Measurements from ENCODE around the gene TMEFF1.

The TMEFF1 gene

DNA sequence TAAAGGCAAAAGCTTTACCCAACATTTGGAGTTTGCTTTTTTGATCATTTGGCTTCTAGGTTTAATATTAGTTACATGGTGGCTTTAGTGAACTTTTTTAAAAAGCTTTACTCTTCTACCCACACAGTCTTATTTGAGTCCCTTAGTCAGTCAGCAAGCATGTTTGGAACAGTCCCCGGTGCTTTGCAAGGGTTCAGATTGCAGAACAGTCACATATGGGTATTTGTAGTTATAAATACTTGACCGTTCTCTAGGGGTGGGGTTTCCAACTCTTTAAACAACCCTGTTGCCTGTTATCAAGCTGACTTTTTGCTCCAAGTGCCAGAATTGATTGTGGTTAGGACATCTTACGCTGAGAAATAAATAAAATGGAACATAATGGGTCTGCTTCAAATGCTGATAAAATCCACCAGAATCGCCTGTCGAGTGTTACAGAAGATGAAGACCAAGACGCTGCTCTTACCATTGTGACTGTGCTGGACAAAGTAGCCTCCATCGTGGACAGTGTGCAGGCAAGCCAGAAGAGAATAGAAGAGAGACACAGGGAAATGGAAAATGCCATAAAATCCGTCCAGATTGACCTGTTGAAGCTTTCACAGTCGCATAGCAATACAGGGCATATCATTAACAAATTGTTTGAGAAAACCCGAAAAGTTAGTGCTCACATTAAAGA, 105.0 kb downstream of the TMEFF1 start, which contains the start of gene CAVIN4:
Gene CAVIN4, plus strand, starts transcription at position 304 of the 673 bp plus-strand sequence. Its CDS starts 65 bp downstream, at position 369.
- no peak for DNase-seq (ENCODE audit: low read depth)

DNA sequence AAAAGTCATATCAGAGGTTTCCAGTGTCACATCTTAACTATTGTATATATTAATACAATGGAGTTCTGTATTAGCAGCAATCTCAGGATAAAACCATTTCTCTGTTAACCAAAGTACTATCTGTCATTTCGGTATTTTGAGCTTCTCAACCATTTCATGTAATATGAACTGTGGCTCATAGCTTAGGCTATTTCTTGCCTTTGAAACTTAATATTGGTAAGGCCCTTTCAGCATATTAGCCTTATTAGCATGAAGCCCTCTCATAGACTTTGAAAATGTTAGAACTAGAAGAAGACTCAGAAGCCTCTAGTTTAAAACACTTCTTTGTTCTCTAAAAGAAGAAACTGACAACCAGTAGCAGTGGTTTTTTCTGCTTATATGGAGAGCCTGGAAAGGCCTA, 105.7 kb downstream of the TMEFF1 start:
- DNase-seq (ENCODE audit: low read depth), result no peak

DNA sequence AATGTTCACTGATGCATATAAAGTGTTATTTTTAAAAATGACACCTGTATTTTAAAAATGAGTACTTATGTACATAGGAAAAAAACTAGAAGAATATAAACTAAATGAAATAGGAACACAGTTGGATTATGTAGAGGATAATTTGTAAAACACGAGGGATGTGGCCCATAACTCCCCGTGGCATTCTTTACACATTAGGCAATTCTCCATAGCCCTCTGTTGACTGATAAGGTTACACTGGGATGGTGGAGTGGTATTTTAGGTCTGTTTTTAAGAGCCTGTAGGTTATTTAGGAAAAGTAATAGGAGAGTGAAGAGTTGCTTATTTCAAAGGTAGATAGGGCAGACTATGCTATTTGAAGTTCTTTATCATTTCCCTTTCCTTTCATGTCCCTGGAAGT, 106.7 kb downstream of the TMEFF1 start:
- no peak for DNase-seq (ENCODE audit: low read depth)

DNA sequence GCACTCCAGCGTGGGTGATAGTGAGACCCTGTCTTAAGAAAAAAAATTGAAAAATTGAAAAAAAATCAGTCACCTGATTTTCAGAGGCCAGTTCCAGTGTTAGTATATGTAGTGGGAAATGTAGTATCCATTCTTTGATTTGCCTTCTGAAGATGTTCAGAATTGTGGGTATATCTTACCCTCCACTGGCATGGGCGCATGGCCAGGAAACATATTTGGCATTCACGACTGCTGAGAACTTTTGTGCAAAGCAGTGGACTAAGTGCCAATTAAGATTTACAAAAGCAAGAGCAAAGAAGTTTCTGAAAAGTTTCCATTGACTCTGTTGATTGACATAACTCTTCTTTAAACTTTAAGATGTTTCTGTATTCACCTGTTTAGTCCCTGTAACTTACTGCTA, 107.3 kb downstream of the TMEFF1 start:
- DNase-seq (ENCODE audit: low read depth), result no peak

DNA sequence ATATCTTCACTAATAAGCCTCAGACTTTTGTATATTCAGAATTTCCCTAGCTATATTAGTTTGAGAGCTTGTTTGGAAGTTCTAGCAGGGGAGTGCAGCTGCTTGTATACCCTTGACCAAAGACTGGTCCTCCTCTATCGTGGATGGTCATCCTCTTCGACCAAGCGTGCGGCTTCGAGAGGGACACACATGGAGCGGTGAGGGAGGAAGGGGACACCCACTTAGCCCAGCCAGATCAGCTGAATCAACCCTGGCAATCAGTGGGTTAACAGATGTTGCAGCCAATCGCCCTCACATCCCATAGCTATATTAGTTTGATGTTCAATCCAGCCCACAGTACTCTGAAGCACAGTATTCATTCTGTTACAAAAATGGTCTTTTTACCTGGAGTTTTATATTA, 108.1 kb downstream of the TMEFF1 start:
- DNase-seq (ENCODE audit: low read depth), result no peak

DNA sequence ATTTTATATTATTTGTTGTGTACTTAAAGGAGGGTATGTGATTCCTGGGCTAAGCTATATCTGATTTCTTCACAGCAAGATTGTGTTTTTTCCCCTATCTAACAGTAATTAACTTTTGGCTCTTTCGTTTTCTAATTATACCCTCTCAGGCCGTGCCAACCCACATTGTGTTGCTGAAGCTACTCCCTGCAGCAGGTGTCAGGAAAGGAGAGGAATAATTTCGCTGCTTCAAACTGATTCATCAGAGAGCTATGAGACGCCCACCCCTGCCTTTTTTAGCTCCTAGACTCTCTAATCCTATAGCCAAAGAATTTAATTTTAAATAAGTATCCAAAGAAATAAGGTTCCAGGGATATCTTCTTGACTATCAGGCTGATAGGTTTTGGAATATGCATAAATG, 108.7 kb downstream of the TMEFF1 start:
- no peak for DNase-seq (ENCODE audit: low read depth)

DNA sequence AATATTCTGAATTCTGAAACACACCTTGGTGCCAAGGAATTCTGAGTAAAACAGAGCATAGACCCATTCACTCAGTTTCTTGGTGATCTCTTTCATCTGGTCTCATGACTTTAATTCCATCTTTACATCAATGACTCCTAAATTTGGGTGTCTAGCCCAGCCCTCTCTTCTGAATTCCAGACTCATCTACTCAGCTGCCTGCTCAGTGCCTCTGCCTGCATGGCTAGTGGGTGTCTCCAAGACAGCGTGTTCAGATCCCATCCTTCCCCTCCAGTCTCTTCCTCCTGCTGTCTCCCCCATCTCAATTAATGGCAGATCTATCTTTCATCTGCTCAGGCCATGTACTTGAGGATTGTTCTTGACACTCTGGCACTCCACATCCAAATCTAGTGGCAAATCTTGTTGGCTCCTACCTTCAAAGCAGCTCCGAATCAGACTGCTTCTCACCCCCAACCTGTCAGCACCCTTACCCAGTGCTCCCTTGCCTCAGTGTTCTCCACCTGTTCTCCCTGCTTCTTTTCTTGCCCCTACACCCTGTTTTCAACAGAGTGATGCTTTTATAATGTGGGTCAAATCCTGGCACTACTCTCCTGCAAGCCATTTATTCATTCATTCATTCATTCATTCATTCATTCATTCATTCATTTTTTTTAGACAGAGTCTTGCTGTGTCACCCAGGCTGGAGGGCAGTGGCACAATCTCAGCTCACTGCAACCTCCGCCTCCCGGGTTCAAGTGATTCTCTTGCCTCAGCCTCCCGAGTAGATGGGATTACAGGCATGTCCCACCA, 110.3 kb downstream of the TMEFF1 start:
- no peak for DNase-seq (ENCODE audit: low read depth)

DNA sequence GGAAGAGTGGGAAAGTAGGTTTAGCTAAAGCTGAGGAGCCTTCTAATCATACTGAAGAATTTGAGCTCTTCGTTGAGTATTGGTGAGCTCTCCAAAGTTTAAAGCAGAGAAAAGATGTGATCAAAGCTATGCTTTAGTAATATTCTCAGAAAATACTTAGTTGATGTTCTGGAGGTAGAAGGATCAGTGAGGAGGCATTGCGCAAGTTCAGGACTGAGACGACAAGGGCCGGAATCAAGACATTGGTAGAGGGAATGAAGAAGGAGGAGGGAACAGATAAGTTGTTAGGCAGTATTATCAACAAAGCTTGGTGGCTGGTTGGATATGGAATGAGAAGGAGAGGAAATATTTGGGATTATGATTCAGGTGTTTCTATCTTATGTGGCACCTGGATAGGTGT, 112.0 kb downstream of the TMEFF1 start:
- DNase-seq (ENCODE audit: low read depth), result no peak

DNA sequence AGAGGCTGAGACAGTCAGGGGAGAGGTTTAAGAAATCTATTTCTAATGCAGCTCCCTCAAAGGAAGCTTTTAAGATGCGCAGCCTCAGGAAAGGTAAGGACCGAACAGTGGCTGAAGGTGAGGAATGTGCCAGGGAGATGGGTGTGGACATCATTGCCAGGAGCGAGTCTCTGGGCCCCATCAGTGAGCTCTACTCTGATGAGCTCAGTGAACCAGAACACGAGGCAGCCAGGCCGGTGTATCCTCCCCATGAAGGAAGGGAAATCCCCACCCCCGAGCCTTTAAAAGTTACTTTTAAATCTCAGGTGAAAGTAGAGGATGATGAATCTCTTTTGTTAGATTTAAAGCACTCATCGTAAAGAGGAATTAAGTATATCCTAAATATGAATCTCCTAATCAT, 113.1 kb downstream of the TMEFF1 start:
- DNase-seq (ENCODE audit: low read depth), result no peak

DNA sequence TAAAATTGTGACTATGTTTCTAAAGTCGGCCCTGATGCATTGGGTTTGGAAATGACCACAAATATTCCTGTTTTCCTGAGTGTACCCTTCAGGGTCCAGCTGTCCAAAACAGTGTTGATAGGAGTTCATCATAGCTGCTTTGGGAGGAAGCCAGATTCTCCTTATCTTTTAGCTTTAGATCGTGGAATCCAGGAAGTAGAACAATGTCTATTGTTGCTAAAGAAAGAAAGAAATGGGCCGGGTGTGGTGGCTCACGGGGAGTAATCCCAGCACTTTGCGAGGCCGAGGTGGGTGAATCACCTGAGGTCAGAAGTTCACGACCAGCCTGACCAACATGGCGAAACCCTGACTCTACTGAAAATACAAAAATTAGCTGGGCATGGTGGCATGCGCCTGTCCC, 114.4 kb downstream of the TMEFF1 start:
- no peak for DNase-seq (ENCODE audit: low read depth)

DNA sequence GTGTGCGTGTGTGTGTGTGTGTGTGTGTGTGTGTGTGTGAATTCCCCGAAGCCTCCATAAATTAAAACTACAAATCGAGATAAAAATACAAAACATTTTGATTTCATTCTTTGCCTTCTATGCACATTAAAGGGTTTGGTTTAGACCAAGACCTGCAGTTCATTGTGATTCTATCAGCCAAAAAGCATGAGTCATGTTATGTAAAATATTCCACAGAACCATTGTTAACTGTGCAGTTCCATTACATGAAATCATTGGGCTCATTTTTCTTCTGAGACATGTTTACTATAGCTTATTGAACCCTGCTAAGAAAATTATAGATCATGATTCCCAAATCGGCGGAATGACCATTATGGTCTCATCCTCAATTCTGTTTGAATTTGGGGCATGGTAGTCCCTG, 116.6 kb downstream of the TMEFF1 start:
- DNase-seq (ENCODE audit: low read depth), result no peak

DNA sequence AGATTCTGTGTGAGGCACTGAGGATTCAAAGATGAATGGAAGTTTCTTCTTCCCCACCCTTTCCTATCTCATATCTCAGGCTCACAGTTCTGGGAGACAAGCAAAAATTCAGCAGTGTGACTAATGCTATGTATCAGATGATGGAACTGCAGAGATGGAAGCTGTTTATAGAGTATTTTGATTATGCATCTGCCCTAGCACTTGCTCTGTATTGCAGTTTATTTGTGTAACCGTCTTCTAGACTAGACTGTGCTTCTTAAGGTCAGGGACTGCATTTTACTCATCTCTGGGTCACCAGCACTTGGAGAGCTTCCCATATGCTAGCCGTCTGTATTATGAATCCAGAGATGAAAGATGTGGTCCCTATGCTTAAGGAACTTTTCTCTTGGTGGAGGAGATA, 117.5 kb downstream of the TMEFF1 start:
- no peak for DNase-seq (ENCODE audit: low read depth)

DNA sequence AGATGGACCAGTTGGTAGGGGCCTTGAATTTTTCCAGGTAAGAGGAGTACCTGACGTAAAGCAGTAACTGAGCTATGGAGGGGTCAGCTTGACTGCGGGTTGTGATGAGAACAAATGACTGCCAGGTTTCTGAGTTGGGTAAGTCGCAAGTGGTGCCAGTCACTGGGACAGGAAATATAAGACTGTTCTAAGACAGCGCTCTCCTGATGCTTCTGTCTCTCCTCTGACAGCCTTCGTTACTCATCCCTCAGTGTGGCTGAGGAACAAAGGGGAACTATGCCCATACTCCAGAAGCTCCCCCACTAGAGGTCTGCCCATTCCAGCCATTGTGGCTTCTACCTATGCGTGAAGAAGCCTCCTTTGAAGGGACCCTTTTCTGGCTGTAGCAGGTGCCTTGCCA, 118.2 kb downstream of the TMEFF1 start:
- DNase-seq (ENCODE audit: low read depth), result no peak

DNA sequence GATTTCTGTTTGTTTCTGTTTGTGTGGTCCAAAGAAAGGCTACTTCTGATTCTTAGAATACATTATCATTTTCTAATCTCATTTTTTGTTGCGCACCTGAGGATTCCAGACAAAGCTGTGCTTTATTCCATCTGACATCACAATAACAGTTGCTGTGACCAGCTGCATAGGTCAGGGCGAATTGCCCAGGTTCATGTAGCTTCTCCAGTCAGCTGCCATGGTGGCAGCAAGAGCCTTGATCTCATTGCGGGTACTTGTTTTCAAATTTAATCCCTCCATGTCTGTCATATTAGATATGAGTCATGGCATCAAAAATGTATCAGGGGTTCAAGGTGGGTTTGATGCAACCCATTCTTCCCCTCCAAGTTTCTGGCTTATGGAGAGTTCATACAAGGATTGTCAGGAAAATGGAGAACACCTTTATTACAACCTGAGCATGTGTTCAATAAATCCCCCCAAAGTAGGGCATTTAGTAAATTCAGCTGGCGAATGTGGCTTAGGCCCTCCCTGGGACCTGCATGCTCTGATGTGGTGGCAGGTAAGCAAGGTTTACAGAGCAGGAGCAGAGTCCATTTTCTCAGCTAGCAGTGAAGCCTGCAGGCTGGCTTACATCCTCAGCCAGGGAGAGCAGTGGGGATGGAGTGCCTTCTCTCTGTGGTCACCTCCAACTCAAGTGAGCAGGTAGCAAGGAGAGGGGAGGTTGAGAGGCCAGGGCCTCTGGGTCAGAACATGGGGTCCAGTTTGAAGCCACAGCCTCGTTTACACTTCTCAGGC, 118.9 kb downstream of the TMEFF1 start:
- DNase-seq (ENCODE audit: low read depth), result no peak

DNA sequence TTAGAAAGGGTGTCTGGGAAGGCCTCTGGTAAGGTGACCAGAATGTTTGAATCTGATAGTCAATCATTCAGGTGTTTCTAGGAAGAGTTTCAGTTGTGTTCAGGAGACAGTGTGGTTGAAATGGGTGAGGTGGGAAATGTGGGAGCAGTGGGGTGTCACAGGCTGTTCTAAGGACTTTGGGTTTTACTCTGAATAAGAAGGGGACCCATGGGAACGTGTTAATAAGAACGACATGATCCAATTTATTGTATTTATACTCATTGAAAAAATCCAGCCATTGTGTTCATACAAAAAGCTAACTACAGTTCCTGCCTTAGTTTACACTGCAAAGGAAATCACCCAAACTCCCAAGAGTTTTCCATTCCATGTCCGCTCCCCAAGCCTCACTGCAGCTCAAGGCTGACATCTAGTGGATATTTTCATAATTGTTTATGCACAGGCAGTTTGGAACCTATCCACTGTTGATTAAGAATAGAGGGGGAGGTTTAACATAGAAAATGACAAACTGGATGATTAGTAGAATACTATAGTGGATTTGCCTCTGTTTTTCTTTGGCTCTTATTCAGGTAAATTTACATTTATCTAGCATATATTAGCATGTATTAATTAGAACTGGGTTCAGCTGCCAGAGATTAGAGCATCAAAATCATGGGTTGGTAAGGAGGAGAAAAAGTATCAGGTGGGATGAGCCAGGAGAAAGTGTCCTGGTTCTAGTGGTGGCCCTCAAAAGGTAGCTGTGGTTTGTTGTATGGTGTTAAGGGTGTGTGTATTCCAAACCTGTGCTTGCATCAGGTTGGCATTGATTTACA, 122.6 kb downstream of the TMEFF1 start:
- no peak for DNase-seq (ENCODE audit: low read depth)

DNA sequence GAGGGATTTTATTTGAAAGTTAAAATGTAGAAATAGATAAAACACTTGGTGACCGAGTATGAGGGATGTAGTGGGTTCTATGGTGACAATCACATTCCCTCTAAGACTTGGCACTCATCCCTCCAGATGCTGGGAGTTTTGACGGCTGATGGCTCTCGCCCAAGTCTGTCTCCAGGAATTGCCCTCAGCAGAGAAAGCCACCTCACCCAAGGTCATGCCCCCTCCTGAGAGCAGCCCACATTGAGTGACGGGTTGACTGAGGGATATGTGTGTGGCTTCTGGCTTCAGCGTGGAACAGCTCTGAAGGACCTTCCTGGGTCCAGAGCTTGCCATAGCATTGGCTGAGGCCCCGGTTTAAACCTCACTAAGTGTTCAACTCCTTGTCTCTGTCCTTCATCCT, 124.3 kb downstream of the TMEFF1 start:
- DNase-seq (ENCODE audit: low read depth), result no peak

DNA sequence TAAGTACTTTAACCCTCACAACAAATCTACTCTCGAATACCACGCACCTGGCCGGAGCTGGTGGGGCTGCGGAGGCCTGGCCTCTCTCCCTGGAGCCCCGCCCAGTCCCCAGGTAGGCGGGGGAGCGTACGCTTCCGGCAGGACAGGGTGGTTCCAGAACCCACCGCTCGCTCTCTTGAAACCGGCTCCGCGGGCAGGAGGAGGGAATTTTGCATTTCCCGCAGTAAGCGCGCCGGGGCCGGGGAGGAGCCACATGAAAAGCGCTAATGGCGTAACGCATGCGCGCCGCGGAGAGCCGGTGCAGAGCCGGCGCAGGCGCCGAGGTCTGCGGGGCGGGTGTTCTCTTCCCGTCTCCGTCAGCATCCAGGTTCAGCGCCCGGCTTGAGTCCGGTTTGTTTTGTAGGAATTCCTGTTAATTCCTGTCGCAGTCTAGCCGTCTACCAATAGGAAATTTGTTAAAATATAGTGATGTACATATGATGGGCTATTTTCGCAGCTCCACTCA, 125.7 kb downstream of the TMEFF1 start:
- peak; percentile 60 for DNase-seq (ENCODE audit: low read depth)

DNA sequence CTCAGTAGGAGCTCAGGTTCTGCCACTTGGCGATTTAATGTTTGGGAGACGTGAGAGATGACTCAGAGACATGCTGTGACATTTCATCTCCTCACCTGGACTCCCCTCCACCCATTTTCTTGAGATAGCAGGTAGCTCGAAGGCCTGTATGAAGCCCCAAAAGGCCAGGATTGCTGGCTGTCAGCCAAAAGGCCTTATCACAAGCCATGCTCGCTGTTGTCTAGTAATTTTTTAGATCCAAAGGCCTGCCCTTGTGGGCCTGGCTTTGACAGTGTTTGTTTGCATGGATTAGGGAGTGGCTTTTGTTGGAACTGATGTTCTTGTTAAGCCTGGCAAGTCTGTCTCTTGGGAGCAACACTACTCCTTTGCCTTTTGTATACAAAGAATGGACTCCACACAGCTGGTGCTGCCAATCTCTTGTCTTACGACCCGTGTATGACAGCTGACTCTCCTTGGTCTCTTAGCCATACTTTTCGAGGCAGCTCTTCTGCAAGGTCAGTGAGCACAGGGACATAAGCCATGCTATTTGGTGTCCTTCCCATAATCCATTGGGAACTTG, 127.7 kb downstream of the TMEFF1 start:
- DNase-seq (ENCODE audit: low read depth), result no peak

DNA sequence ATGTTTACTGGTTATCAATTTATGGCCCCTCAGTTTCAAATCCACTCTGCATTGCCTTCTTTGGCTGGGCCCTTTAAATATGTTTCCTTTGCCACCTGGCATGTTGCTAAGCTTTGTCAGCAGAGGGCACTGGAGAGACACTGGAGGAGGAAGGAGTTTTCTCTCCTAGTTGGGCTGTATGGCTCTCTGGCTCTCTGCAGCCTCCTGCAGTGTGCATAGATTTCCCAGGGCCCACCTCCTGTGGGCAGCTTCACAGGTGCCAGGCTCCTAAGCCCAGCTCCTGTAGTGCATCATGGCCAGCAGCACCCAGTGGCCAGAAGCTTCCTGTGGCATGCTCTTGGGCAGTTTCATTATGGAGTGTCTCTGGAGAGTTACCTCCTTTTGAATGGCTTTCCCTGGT, 128.3 kb downstream of the TMEFF1 start:
- DNase-seq (ENCODE audit: low read depth), result no peak

DNA sequence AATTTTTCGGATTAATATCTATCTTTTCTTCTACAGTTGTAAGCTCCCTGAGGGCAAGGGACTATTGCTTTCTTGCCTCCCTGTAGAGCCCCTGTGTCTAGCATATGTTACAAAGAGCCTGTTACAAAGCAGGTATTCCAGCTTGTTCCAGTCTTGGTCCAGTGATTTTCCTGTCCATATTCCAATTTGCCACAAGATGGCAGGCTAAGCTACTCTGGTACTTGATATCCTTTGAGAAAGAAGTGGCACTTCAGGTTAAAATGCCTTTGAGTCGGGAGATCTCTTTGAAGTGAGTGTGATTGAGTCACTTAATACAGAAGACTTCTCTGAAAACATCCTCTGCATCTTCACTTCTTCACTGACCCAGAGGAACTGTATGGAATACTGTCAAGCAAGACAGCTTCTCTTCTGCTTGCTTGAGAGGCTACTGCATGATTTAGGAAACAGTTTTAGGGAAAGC, 129.4 kb downstream of the TMEFF1 start:
- no peak for DNase-seq (ENCODE audit: low read depth)

DNA sequence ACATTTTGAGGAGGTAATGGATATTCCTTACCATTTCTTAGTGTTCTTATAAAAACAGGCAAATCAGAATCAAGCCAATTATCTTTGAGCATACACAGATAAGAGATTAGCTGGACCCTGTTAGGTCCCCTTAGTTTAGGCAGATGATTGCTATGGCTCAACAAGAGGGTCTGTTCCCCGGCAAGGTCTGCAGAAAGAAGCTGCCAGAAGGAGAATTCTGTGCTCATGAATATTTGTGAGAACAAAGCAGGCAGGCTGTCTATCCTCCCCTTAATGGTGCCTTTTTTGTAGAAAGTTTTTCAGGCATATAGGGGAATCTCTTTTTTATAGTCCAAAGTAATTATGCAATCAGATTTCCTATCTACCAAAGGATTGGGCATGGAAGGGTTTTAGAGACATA, 132.5 kb downstream of the TMEFF1 start:
- no peak for DNase-seq (ENCODE audit: low read depth)
